ENCODE results near the gene KRT31. TPM values are rescaled to one million over a fixed set of nuclear protein-coding genes. Genes with fewer than 3 reads are reported as not detected.
"Not testable (repeated sequence)": the region's sequence is repeated elsewhere in the genome, so short reads cannot be mapped to it uniquely, and the experiment has no call there.

Gene KRT31
- total and polyA plus RNA-seq, 2 of the 4 experiments (the other 2 are of a cell fraction): 0.05 TPM; not detected in 1

GRCh38 chr17:41395044-41395443 is 2.4 kb downstream of the KRT31 start:
- H3K4ac ChIP-seq (ENCODE audit: low read depth, low read length); H3K9me1 ChIP-seq (ENCODE audit: insufficient read depth, low read length); intact Hi-C loops (cut with micrococcal nuclease); H2BK20ac ChIP-seq (ENCODE audit: low read depth, low read length); H3K9me3 ChIP-seq (ENCODE audit: control insufficient read depth, insufficient read depth, low read length); H3K14ac ChIP-seq (replicated peaks; ENCODE audit: low read depth, low read length); dilution Hi-C loops (cut with HindIII; ENCODE audit: low sequenced_read_pairs, unreplicated experiment); H2BK5ac ChIP-seq (ENCODE audit: low read depth, low read length, poor library complexity, severe bottlenecking); H3K23ac ChIP-seq (ENCODE audit: low read depth, low read length); H4K5ac ChIP-seq (ENCODE audit: low read depth, low read length); H3K9ac ChIP-seq (ENCODE audit: low read depth, low read length); BruUV-seq (replicated peaks); H4K20me1 ChIP-seq (ENCODE audit: insufficient read depth, low read length); H2AFZ ChIP-seq (replicated peaks; ENCODE audit: low read length, poor library complexity); in situ Hi-C loops (cut with MboI; ENCODE audit: low sequenced_read_pairs); DNase-seq; H3K4me3 ChIP-seq (ENCODE audit: insufficient read depth, low read depth, low read length); H3K56ac ChIP-seq (ENCODE audit: extremely low read depth, insufficient read depth, low read length); H3K4me2 ChIP-seq (ENCODE audit: low read depth, low read length); H2AK5ac ChIP-seq (ENCODE audit: low read depth, low read length); H2BK120ac ChIP-seq (ENCODE audit: low read depth, low read length); H4K91ac ChIP-seq (ENCODE audit: insufficient read depth, low read depth, low read length); H4K8ac ChIP-seq (ENCODE audit: low read depth in 2 of 2, low read length in 2 of 2); ATAC-seq (ENCODE audit: low read depth); H3K27me3 ChIP-seq (ENCODE audit: control insufficient read depth, insufficient read depth, low read length); H3K27ac ChIP-seq (ENCODE audit: insufficient read depth, low read length); H3K36me3 ChIP-seq (ENCODE audit: control insufficient read depth, insufficient read depth, low read length); H3K18ac ChIP-seq (ENCODE audit: low read depth, low read length); H2AK9ac ChIP-seq (replicated peaks; ENCODE audit: low read depth, low read length, poor library complexity); POLR2A ChIA-PET (ENCODE audit: unreplicated experiment); H3K4me1 ChIP-seq (ENCODE audit: control insufficient read depth, insufficient read depth, low read length); H2BK15ac ChIP-seq (ENCODE audit: low read depth, low read length); H3K79me1 ChIP-seq (ENCODE audit: low read depth in 1 of 2, low read length in 2 of 2); CTCF ChIA-PET: not testable (repeated sequence)
- no CpG with 5 or more reads among the region's 12 CpGs for WGBS, 2 experiments (ENCODE audit: extremely low coverage in 2 of 2, insufficient read length in 1 of 2)
